GM10248 (cell line): Measurements from ENCODE around the gene SERPINA5.
"Not testable (repeated sequence)": the region's sequence is repeated elsewhere in the genome, so short reads cannot be mapped to it uniquely, and the experiment has no call there.

ENCODE experiments used
- CTCF ChIA-PET: fragments of 300-600 bp; sonication (Branson Sonifier 250); formaldehyde crosslinking; extraction: SDS; loops from one replicate; lab custom pipeline; 2021; ENCODE audit warnings: antibody characterized with exemption; lab: Yijun Ruan, JAX
- POLR2A ChIA-PET: fragments of 350-650 bp; sonication (Branson Sonifier 250); formaldehyde crosslinking; extraction: SDS; loops from one replicate; lab custom pipeline; 2020; ENCODE audit warnings: antibody characterized with exemption; lab: Yijun Ruan, JAX
- DNase-seq: peaks from one replicate; pipeline ENCODE4 v3.0.0; 2012; ENCODE audit errors: extremely low spot score
- TF ChIP-seq, protein P1 (sequence below): IDR thresholded peaks from 2 replicates; pipeline ENCODE4 v1.5.1; 2012; ENCODE audit warnings: mild to moderate bottlenecking, low read depth; ENCODE audit errors: extremely low read depth, missing control alignments, control extremely low read depth

SERPINA5 gene

DNA sequence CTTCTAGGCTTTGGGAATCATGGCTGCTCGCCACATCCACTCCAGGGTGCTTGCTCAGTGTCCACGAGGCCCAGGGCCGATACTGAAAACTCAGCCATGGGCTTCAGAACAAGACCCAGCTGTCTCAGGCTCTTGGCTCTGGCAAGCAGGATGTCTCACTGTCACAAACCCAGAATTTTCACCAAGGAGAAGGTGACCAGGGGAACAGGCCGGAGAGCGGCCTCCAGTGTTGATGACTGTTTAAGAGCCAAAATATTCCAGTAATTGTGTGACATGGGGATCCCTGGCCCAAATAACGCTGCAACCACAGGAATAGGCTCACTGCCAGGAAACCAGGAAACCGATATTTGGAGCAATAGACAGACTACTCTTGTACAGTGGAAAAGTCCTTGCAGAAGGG lies 9.8 kb upstream of the SERPINA5 start:
- DNase-seq = no peak
- CTCF ChIA-PET = interaction anchor here (1.9 kb wide), 1 partner anchor 22 kb away, joined by 6 read pairs; no protein-coding TSS in a partner anchor
- POLR2A ChIA-PET = no interaction called here
- TF ChIP-seq, protein P1, sequence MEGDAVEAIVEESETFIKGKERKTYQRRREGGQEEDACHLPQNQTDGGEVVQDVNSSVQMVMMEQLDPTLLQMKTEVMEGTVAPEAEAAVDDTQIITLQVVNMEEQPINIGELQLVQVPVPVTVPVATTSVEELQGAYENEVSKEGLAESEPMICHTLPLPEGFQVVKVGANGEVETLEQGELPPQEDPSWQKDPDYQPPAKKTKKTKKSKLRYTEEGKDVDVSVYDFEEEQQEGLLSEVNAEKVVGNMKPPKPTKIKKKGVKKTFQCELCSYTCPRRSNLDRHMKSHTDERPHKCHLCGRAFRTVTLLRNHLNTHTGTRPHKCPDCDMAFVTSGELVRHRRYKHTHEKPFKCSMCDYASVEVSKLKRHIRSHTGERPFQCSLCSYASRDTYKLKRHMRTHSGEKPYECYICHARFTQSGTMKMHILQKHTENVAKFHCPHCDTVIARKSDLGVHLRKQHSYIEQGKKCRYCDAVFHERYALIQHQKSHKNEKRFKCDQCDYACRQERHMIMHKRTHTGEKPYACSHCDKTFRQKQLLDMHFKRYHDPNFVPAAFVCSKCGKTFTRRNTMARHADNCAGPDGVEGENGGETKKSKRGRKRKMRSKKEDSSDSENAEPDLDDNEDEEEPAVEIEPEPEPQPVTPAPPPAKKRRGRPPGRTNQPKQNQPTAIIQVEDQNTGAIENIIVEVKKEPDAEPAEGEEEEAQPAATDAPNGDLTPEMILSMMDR = no peak

DNA sequence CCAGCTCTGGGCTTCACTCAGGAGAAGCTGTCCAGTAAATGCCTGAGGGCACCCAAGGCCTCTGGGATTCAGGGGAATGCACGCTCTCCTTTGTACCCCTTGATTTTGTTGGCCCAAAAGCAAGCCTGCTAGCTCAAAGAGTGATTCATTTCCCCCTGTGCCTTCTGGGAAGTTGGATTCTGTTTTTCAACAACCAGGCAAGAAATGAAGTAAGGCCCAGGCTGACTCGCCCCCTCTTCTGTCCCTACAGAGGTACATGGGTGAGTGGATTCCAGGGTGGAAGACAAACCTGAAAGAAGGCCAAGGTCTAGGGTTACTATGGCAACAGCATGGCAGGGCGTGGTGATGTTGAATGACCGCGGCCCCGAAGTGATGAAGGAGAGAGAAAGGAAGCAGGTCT lies 9.3 kb upstream of the SERPINA5 start:
- DNase-seq = no peak
- ChIA-PET CTCF (interaction anchor here (1.9 kb wide), 1 partner anchor 23 kb away, joined by 6 read pairs; no protein-coding TSS in a partner anchor), POLR2A (no interaction called here)
- TF ChIP-seq, protein P1 = no peak

DNA sequence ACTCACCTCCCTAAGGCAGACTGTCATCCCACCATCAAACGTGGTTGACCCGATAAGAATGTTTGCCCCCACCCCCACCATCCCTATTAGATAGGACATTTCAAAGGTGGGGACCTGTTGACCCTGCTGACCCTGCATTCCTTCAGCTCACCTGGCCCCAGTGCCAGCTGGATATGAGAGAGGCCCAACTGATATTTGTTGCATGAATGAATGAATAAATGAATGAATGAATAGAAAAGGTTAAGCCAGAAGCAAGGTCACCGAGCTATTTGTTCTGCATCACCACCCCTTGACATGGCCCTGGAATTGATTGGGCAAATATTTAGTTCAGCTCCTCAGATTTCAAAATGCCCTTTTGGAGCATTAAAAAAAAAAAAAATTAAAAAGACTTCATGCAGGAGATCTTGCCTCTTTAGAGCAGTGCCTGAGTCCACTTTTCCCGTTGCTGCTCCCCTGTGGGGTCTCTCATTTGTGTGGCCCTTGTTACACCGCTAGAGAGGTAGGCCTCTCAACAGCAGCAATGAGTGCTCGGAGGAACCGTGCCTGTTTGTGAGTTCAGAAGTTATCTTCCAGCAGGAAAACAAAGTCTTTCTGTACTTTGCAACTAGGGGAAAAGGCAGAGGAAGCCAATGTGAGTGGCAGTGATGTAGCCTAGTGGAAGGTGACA lies 8.5 kb upstream of the SERPINA5 start:
- no peak for DNase-seq
- CTCF ChIA-PET = interaction anchor here (1.2 kb wide), 1 partner anchor 11 kb away, joined by 3 read pairs; the partner anchor contains the start of gene SERPINA4
- TF ChIP-seq, protein P1 = no peak
- POLR2A ChIA-PET = no interaction called here

DNA sequence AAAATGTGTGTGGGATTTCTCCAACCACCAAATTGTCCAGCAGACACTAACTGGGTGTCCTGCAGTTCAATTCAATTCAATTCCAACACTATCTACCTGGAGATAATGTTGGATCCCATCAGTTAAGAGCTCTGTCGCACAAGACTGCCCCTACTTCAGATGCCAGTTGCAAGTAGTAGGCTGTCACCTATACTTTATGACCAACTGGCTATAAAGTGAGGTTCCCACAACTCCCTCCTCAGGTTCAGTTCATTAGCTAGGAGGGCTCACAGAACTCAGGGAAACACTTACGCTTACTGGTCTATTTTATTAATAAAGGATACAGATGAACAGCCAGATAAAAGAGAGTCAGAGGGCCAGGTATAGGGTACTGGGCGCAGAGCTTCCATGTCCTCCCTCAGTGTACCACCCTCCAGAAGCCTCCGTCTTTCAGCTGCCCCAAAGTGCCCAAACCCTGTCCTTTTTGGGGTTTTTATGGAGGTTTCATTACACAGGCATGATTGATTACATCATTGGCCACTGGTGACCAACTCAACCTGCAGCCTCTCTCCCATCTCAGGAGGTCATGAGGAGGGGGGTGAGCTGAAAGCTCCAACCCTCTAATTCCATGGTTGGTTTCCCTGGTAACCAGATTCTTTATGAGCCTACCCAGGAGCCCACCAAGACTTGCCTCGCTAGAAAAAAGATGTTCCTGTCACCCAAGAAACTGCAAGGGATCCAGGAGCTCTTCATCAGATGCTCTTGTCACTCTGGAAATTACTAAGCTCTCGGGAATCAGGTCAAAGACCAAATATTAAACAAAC lies 7.5 kb upstream of the SERPINA5 start:
- ChIA-PET CTCF (interaction anchor here (0.8 to 1.2 kb wide), 2 partner anchors 12 to 23 kb away, joined by 3 read pairs; partner anchors contain the start of gene SERPINA4), POLR2A (no interaction called here)
- DNase-seq = no peak
- TF ChIP-seq, protein P1 = no peak

DNA sequence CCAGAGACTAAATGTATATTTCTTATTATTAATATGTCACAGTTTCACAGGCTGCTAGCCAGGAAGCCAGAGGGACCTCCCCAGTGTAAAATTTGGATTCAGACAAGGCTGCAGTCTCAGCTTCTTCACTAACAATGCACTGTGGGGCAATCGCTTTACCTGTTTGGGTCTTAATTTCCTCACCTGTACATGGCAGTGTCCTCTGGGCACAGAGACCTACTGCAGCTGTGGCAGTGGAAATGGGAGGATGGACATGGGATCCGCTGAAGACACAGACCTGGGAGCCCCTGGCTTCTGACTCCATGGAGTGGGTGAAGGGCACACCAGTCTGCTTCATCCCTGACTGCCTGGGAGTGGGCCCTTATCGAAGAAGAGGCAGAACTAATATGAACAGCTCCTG lies 6.9 kb upstream of the SERPINA5 start:
- TF ChIP-seq, protein P1 = no peak
- CTCF ChIA-PET = interaction anchor here (0.8 kb wide), 1 partner anchor 24 kb away, joined by 3 read pairs; no protein-coding TSS in a partner anchor
- POLR2A ChIA-PET = no interaction called here
- no peak for DNase-seq

DNA sequence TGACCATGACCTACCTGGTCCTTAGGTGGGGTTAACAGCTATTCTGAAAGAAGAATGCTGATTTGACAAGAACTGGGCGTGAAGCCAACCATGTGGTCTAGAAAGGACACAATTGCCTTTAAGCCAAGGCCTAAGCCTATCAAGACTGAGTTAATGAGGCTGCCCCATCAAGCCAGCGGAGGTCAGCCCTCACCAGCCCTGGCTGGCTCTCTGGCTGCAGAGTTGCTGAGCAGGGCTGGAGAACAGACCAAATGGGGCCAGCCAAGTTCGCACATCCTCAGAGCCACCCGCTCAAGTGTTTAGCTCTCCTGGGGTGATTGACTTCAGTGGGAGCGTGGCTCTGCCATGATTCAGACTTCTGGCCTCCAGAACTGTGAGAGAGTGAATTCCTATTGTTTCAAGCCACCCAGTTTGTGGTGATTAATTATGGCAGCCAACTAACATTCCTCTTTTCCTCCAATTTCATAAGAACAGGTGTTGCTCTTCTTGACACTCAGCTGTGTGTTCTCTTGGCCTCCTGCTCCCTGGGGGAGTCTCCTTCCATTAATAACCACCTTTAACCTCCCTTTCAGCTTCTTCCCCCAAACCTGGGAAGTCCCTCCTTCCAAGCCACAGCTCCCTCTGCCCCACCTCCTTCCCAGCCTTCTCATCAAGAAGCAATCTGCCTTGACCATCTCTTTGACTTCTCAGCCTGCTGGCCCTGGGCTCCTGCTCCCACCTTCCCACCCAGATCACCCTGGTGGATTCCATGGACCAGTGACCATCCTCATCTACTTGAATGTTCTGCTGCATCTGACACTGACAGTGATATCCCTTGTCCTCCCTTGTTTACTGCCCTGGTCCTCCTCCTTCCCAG lies 5.3 kb upstream of the SERPINA5 start:
- ChIA-PET POLR2A (no interaction called here), CTCF (no interaction called here)
- TF ChIP-seq, protein P1 = no peak
- no peak for DNase-seq

DNA sequence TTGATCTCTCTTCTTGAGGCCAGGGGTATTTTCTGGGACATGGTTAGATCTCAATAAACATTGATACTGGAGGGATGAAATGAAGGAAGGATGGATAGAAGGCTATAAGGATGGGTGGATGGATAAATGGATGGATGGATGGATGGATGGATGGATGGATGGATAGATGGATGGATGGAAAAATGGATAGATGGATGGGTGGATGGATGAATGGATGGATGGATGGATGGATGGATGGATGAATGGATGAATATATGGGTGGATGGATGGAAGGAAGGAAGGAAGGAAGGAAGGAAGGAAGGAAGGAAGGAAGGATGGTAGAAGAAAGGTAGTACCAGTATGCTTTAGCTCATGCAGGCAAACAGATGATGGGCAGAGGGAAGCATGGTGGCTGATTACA lies 3.8 kb upstream of the SERPINA5 start:
- POLR2A ChIA-PET, DNase-seq, CTCF ChIA-PET: not testable (repeated sequence)
